Lower lobe of right lung (tissue), 2 donors: Measurements from ENCODE around the gene SPIN2B. TPM values are rescaled to one million over a fixed set of nuclear protein-coding genes. Genes with fewer than 3 reads are reported as not detected.
"Not testable (repeated sequence)": the region's sequence is repeated elsewhere in the genome, so short reads cannot be mapped to it uniquely, and the experiment has no call there.

Experiments used
- ATAC-seq, 2 donors: fragments of 200-7000 bp; cut with Tn5 transposase; one replicate each; pipeline ENCODE4 v1.9.1; 2020 to 2022; ENCODE audit warnings: mild to moderate bottlenecking in 2 of 2, moderate library complexity in 2 of 2
- DNase-seq: peaks from one replicate; pipeline ENCODE4 v3.0.0-alpha.2; 2020
- H3K27ac ChIP-seq: fragments of 200-600 bp; one replicate; pipeline ENCODE4 v1.8.0; 2022
- H3K27me3 ChIP-seq: fragments of 200-600 bp; one replicate; pipeline ENCODE4 v1.8.0; 2022; ENCODE audit warnings: low read depth
- H3K36me3 ChIP-seq: fragments of 200-600 bp; one replicate; pipeline ENCODE4 v1.8.0; 2022; ENCODE audit warnings: mild to moderate bottlenecking
- H3K4me1 ChIP-seq: fragments of 200-600 bp; one replicate; pipeline ENCODE4 v1.8.0; 2022
- H3K4me3 ChIP-seq: fragments of 200-600 bp; one replicate; pipeline ENCODE4 v1.8.0; 2022; ENCODE audit warnings: mild to moderate bottlenecking
- H3K9me3 ChIP-seq: fragments of 200-600 bp; one replicate; pipeline ENCODE4 v1.8.0; 2022
- intact Hi-C: fragments of 100-400 bp; cut with DNase I; formaldehyde crosslinking; loops from one replicate; pipeline ENCODE4 v1.11.0; 2022
- total RNA-seq: library from RNA; stranded (reverse); fragmentation: NEBNext Ultra II Directional; extraction: Animal tissue kit (Norgen Biotek cat#: 25700); gene quantifications from one replicate; pipeline ENCODE4 v1.2.1, GENCODE V29; 2021
- TF ChIP-seq, protein P1 (sequence below): fragments of 200-600 bp; IDR thresholded peaks from one replicate; pipeline ENCODE4 v1.8.0; 2022; ENCODE audit warnings: antibody characterized with exemption, mild to moderate bottlenecking
- donor health status: DM: no; HTN: yes; CAD: no; lungs with severe emphysema.

Gene SPIN2B
- total RNA-seq, 1 donor from 2014 or later: 9.8 TPM

DNA sequence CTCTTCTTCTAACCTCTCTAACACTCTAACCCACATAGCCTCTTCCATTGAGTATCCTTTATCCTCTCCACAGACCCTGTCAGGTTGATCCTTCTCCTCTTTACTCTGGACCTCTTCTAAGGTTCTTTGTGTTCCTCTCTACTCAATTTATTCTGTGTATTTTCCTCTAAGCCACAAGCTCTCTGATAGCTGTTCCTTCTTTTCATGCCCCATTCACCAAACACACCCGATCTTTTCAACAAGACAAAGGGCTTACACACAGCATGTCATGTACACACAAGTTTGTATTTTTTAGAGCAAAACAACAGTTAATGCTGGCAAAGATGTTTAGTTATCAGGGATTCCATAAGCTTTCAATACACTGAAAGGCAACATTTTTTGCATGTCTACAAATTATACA is 1.9 kb downstream of the SPIN2B start:
- intact Hi-C loops: no loop called here
- Histone ChIP-seq H3K9me3 (no peaks in the 10 kb centered on the region), H3K36me3 (no peaks in the 10 kb centered on the region), H3K27me3 (no peaks in the 10 kb centered on the region), H3K4me3 (no peak overlapping the region), H3K27ac (no peak overlapping the region), H3K4me1 (no peaks in the 10 kb centered on the region)
- TF ChIP-seq, protein P1, sequence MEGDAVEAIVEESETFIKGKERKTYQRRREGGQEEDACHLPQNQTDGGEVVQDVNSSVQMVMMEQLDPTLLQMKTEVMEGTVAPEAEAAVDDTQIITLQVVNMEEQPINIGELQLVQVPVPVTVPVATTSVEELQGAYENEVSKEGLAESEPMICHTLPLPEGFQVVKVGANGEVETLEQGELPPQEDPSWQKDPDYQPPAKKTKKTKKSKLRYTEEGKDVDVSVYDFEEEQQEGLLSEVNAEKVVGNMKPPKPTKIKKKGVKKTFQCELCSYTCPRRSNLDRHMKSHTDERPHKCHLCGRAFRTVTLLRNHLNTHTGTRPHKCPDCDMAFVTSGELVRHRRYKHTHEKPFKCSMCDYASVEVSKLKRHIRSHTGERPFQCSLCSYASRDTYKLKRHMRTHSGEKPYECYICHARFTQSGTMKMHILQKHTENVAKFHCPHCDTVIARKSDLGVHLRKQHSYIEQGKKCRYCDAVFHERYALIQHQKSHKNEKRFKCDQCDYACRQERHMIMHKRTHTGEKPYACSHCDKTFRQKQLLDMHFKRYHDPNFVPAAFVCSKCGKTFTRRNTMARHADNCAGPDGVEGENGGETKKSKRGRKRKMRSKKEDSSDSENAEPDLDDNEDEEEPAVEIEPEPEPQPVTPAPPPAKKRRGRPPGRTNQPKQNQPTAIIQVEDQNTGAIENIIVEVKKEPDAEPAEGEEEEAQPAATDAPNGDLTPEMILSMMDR: no peak
- no peak for DNase-seq
- ATAC-seq: no peak

GRCh38 chrX:57117566-57117965 is 3.8 kb downstream of the SPIN2B start:
- H3K4me3 ChIP-seq, H3K27me3 ChIP-seq, H3K36me3 ChIP-seq, DNase-seq, ATAC-seq, H3K27ac ChIP-seq, H3K9me3 ChIP-seq, H3K4me1 ChIP-seq, intact Hi-C loops: not testable (repeated sequence)

DNA sequence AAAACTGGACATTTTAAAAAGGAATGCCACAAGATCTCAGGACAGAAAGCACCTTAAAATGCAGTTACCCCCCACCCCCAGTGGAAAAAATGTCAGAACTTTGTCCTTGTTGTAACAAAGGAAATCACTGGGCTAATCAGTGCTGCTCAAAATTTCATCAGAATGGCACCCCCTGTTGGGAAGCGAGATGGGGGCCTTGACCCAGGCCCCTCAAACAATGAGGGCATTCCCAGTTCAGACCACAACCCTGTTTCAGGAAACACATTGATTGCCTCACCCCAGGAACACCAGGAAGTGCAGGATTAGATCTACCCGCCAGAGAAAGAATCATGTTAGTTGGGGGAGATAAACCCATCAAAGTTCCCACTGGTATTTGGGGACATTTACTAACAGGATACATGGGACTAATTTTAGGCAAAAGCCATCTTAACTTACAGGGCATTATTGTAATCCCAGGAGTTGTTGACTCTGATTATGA is 16.4 kb downstream of the SPIN2B start:
- TF ChIP-seq, protein P1: no peak
- Histone ChIP-seq H3K4me3 (no peak overlapping the region), H3K36me3 (no peaks in the 10 kb centered on the region), H3K27ac (no peak overlapping the region), H3K4me1 (no peaks in the 10 kb centered on the region), H3K9me3 (no peaks in the 10 kb centered on the region), H3K27me3 (no peaks in the 10 kb centered on the region)
- ATAC-seq (no peak), DNase-seq (no peak)
- intact Hi-C loops: no loop called here

- Histone ChIP-seq H3K9me3 (no peaks in the 10 kb centered on the region), H3K27me3 (no peaks in the 10 kb centered on the region), H3K4me3 (no peak overlapping the region), H3K4me1 (no peaks in the 10 kb centered on the region), H3K27ac (no peak overlapping the region), H3K36me3 (no peaks in the 10 kb centered on the region)
- no peak for ATAC-seq
- intact Hi-C loops: no loop called here
- TF ChIP-seq, protein P1: no peak
- no peak for DNase-seq
Observed at GRCh38 chrX:57104406-57104805, 16.9 kb downstream of the SPIN2B start.

DNA sequence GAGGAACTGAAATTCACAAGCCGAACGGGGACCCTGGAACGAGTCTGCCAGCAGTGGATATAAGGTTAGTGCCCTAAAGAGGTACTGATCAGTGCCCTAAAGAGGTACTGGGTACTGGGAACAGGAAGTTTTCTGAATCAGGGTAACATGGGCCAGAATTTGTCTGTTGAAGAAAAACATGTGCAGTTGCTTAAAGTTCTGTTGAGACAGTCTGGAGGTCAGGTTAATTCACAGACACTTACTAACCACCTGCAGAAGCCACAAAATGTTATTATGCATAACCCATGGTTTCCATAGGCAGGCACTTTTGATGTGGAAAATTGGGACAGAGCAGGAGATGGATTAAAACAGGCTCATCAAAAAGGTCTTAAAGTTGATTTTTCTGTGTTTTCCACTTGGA is 17.9 kb downstream of the SPIN2B start:
- no peaks in the 10 kb centered on the region for H3K27me3 ChIP-seq
- intact Hi-C loops: no loop called here
- ATAC-seq (no peak), DNase-seq (no peak)
- no peaks in the 10 kb centered on the region for H3K36me3 ChIP-seq
- H3K9me3 ChIP-seq: no peaks in the 10 kb centered on the region
- no peaks in the 10 kb centered on the region for H3K4me1 ChIP-seq
- H3K4me3 ChIP-seq: no peak overlapping the region
- TF ChIP-seq, protein P1: no peak
- H3K27ac ChIP-seq: no peak overlapping the region

- H3K9me3 ChIP-seq, H3K27ac ChIP-seq, ATAC-seq, H3K4me3 ChIP-seq, H3K27me3 ChIP-seq, H3K36me3 ChIP-seq, H3K4me1 ChIP-seq, DNase-seq, intact Hi-C loops: not testable (repeated sequence)
Observed at GRCh38 chrX:57102918-57103317, 18.4 kb downstream of the SPIN2B start.

- TF ChIP-seq, protein P1: no peak
- no peak overlapping the region for H3K4me3 ChIP-seq
- H3K4me1 ChIP-seq: no peaks in the 10 kb centered on the region
- H3K36me3 ChIP-seq: no peaks in the 10 kb centered on the region
- H3K27me3 ChIP-seq: no peaks in the 10 kb centered on the region
- ATAC-seq (no peak), DNase-seq (no peak)
- intact Hi-C loops: no loop called here
- H3K9me3 ChIP-seq: no peaks in the 10 kb centered on the region
- no peak overlapping the region for H3K27ac ChIP-seq
Observed at GRCh38 chrX:57083143-57083542, 38.2 kb downstream of the SPIN2B start.
